Mesendoderm (in vitro differentiated cells): ENCODE measurements around the gene RNF20.

ENCODE experiments used
- DNase-seq: peaks from one replicate; pipeline ENCODE4 v3.0.0; 2013
- H2AK5ac ChIP-seq: 2 replicates; pipeline ENCODE4 v1.6.1; 2013; ENCODE audit warnings: low read length, inconsistent platforms
- H2BK120ac ChIP-seq: 2 replicates; pipeline ENCODE4 v1.6.1; 2013; ENCODE audit warnings: low read depth, mild to moderate bottlenecking, low read length, moderate library complexity, mixed read lengths
- H2BK15ac ChIP-seq: replicated peaks from 2 replicates; pipeline ENCODE4 v1.6.1; 2013; ENCODE audit warnings: low read depth, mild to moderate bottlenecking, moderate library complexity
- H2BK5ac ChIP-seq: 2 replicates; pipeline ENCODE4 v1.6.1; 2013; ENCODE audit warnings: low read length, inconsistent platforms
- H3K18ac ChIP-seq: 2 replicates; pipeline ENCODE4 v1.6.1; 2013; ENCODE audit warnings: mild to moderate bottlenecking, low read length, mixed read lengths
- H3K23ac ChIP-seq: one replicate; pipeline ENCODE4 v1.6.1; 2013; ENCODE audit warnings: low read length
- H3K27ac ChIP-seq: 2 replicates; pipeline ENCODE4 v1.5.1; 2013; ENCODE audit warnings: low read depth, mild to moderate bottlenecking, inconsistent platforms, low read length, moderate library complexity
- H3K27me3 ChIP-seq: 2 replicates; pipeline ENCODE4 v1.6.1; 2013; ENCODE audit warnings: low read length, control low read depth, mild to moderate bottlenecking, inconsistent platforms; ENCODE audit not compliant: insufficient read depth, poor library complexity
- H3K36me3 ChIP-seq: 2 replicates; pipeline ENCODE4 v1.6.1; 2013; ENCODE audit warnings: low read length, inconsistent platforms; ENCODE audit not compliant: control insufficient read depth, insufficient read depth
- H3K4ac ChIP-seq: one replicate; pipeline ENCODE4 v1.6.1; 2013; ENCODE audit warnings: low read depth, mild to moderate bottlenecking, low read length, moderate library complexity
- H3K4me1 ChIP-seq: 2 replicates; pipeline ENCODE4 v1.6.1; 2013; ENCODE audit warnings: low read depth, low read length, inconsistent platforms; ENCODE audit not compliant: control insufficient read depth
- H3K4me2 ChIP-seq: 2 replicates; pipeline ENCODE4 v1.6.1; 2013; ENCODE audit warnings: low read length
- H3K4me3 ChIP-seq: 2 replicates; pipeline ENCODE4 v1.5.1; 2013; ENCODE audit warnings: mild to moderate bottlenecking, low read length
- H3K56ac ChIP-seq: one replicate; pipeline ENCODE4 v1.6.1; 2013; ENCODE audit warnings: low read length
- H3K79me1 ChIP-seq: 2 replicates; pipeline ENCODE4 v1.6.1; 2013; ENCODE audit warnings: low read length, inconsistent platforms
- H3K79me2 ChIP-seq: 2 replicates; pipeline ENCODE4 v1.6.1; 2013; ENCODE audit warnings: mild to moderate bottlenecking, low read length; ENCODE audit not compliant: control insufficient read depth, insufficient read depth
- H3K9ac ChIP-seq: 2 replicates; pipeline ENCODE4 v1.6.1; 2013; ENCODE audit warnings: low read length, inconsistent platforms
- H4K5ac ChIP-seq: one replicate; pipeline ENCODE4 v1.6.1; 2013; ENCODE audit warnings: low read length
- H4K8ac ChIP-seq: one replicate; pipeline ENCODE4 v1.6.1; 2013; ENCODE audit warnings: low read depth, mild to moderate bottlenecking, control low read depth, low read length, moderate library complexity
- WGBS: extraction: QIAGEN DNeasy Blood & Tissue Kit; methylation state at CpG from one replicate; pipeline ENCODE4 v1.1.7; 2013; ENCODE audit warnings: low lambda C conversion rate, missing lambda C conversion rate; ENCODE audit not compliant: insufficient coverage; ENCODE audit errors: extremely low coverage; 5-methylcytosine and 5-hydroxymethylcytosine counted together

The RNF20 gene

GRCh38 chr9:101495810-101496209 lies 37.8 kb upstream of the RNF20 start:
- Histone ChIP-seq H3K4me1 (no peaks in the 10 kb centered on the region), H2AK5ac (no peak overlapping the region), H3K4me3 (no peak overlapping the region), H3K4ac (no peak overlapping the region), H4K5ac (no peak overlapping the region), H2BK15ac (no peak overlapping the region), H3K23ac (no peak overlapping the region), H3K9ac (no peak overlapping the region), H3K18ac (no peak overlapping the region), H3K27ac (no peak overlapping the region), H3K27me3 (no peaks in the 10 kb centered on the region), H3K79me1 (no peaks in the 10 kb centered on the region), H3K79me2 (no peaks in the 10 kb centered on the region), H4K8ac (no peak overlapping the region), H3K4me2 (no peak overlapping the region), H3K36me3 (no peaks in the 10 kb centered on the region), H2BK5ac (no peak overlapping the region), H3K56ac (no peak overlapping the region), H2BK120ac (no peak overlapping the region)
- no CpG with 5 or more reads among the region's 1 CpG for WGBS
- no peak for DNase-seq

GRCh38 chr9:101498323-101498722 lies 35.3 kb upstream of the RNF20 start:
- Histone ChIP-seq H3K18ac (no peak overlapping the region), H3K79me1 (no peaks in the 10 kb centered on the region), H3K9ac (no peak overlapping the region), H4K8ac (no peak overlapping the region), H3K36me3 (no peaks in the 10 kb centered on the region), H3K27ac (no peak overlapping the region), H3K79me2 (no peaks in the 10 kb centered on the region), H2BK15ac (no peak overlapping the region), H4K5ac (no peak overlapping the region), H3K4ac (no peak overlapping the region), H3K4me3 (no peak overlapping the region), H2AK5ac (no peak overlapping the region), H3K4me2 (no peak overlapping the region), H3K56ac (no peak overlapping the region), H2BK5ac (no peak overlapping the region), H2BK120ac (no peak overlapping the region), H3K23ac (no peak overlapping the region), H3K4me1 (no peaks in the 10 kb centered on the region), H3K27me3 (no peaks in the 10 kb centered on the region)
- WGBS: no CpG with 5 or more reads among the region's 2 CpGs
- no peak for DNase-seq

GRCh38 chr9:101504188-101504587 lies 29.5 kb upstream of the RNF20 start:
- Histone ChIP-seq H3K4me1 (no peaks in the 10 kb centered on the region), H3K18ac (no peak overlapping the region), H2BK120ac (no peak overlapping the region), H4K8ac (no peak overlapping the region), H2BK15ac (no peak overlapping the region), H3K4ac (no peak overlapping the region), H3K27me3 (no peaks in the 10 kb centered on the region), H3K4me2 (no peak overlapping the region), H3K23ac (no peak overlapping the region), H2AK5ac (no peak overlapping the region), H3K79me2 (no peaks in the 10 kb centered on the region), H3K79me1 (no peaks in the 10 kb centered on the region), H3K9ac (no peak overlapping the region), H3K56ac (no peak overlapping the region), H3K4me3 (no peak overlapping the region), H3K36me3 (no peaks in the 10 kb centered on the region), H2BK5ac (no peak overlapping the region), H3K27ac (no peak overlapping the region), H4K5ac (no peak overlapping the region)
- no peak for DNase-seq

GRCh38 chr9:101508211-101508610 lies 25.4 kb upstream of the RNF20 start:
- H2BK5ac ChIP-seq: no peak overlapping the region
- no peaks in the 10 kb centered on the region for H3K4me1 ChIP-seq
- WGBS: no CpG with 5 or more reads among the region's 5 CpGs
- H2AK5ac ChIP-seq: no peak overlapping the region
- no peaks in the 10 kb centered on the region for H3K36me3 ChIP-seq
- H3K27me3 ChIP-seq: no peaks in the 10 kb centered on the region
- H3K23ac ChIP-seq: no peak overlapping the region
- no peak overlapping the region for H2BK15ac ChIP-seq
- H3K4me2 ChIP-seq: no peak overlapping the region
- no peak overlapping the region for H2BK120ac ChIP-seq
- H3K18ac ChIP-seq: no peak overlapping the region
- H3K27ac ChIP-seq: no peak overlapping the region
- no peak overlapping the region for H3K4ac ChIP-seq
- H3K9ac ChIP-seq: no peak overlapping the region
- H4K8ac ChIP-seq: no peak overlapping the region
- no peaks in the 10 kb centered on the region for H3K79me2 ChIP-seq
- DNase-seq: no peak
- no peak overlapping the region for H4K5ac ChIP-seq
- H3K56ac ChIP-seq: no peak overlapping the region
- no peak overlapping the region for H3K4me3 ChIP-seq
- no peaks in the 10 kb centered on the region for H3K79me1 ChIP-seq

- peaks cover 4% of the 10 kb centered on the region for H3K4me1 ChIP-seq
- H2AK5ac ChIP-seq: no peak overlapping the region
- no peak for DNase-seq
- H3K9ac ChIP-seq: no peak overlapping the region
- H3K27me3 ChIP-seq: no peaks in the 10 kb centered on the region
- no peak overlapping the region for H3K56ac ChIP-seq
- WGBS: no CpG with 5 or more reads among the region's 4 CpGs
- H3K27ac ChIP-seq: no peak overlapping the region
- no peaks in the 10 kb centered on the region for H3K36me3 ChIP-seq
- no peak overlapping the region for H2BK15ac ChIP-seq
- no peak overlapping the region for H3K23ac ChIP-seq
- H4K8ac ChIP-seq: no peak overlapping the region
- no peak overlapping the region for H4K5ac ChIP-seq
- no peak overlapping the region for H3K4me3 ChIP-seq
- H3K79me2 ChIP-seq: no peaks in the 10 kb centered on the region
- H2BK120ac ChIP-seq: no peak overlapping the region
- no peaks in the 10 kb centered on the region for H3K79me1 ChIP-seq
- H3K18ac ChIP-seq: no peak overlapping the region
- no peak overlapping the region for H2BK5ac ChIP-seq
- no peak overlapping the region for H3K4ac ChIP-seq
- no peak overlapping the region for H3K4me2 ChIP-seq
Observed at GRCh38 chr9:101509572-101509971, 24.1 kb upstream of the RNF20 start.

- Histone ChIP-seq H2BK5ac (no peak overlapping the region), H3K56ac (no peak overlapping the region), H3K27ac (no peak overlapping the region), H3K79me1 (no peaks in the 10 kb centered on the region), H3K4me3 (no peak overlapping the region), H4K5ac (no peak overlapping the region), H4K8ac (no peak overlapping the region), H3K18ac (no peak overlapping the region), H3K79me2 (no peaks in the 10 kb centered on the region), H3K4me1 (peaks cover 4% of the 10 kb centered on the region), H2BK15ac (no peak overlapping the region), H2AK5ac (no peak overlapping the region), H3K9ac (no peak overlapping the region), H3K4me2 (no peak overlapping the region), H3K4ac (no peak overlapping the region), H3K36me3 (no peaks in the 10 kb centered on the region), H2BK120ac (no peak overlapping the region), H3K27me3 (no peaks in the 10 kb centered on the region), H3K23ac (no peak overlapping the region)
- no peak for DNase-seq
- no CpG with 5 or more reads among the region's 6 CpGs for WGBS
Observed at GRCh38 chr9:101510459-101510858, 23.2 kb upstream of the RNF20 start.
